GM18526 (cell line): ENCODE results near the gene RNU5B-1.

ENCODE experiments used
- POLR2A ChIP-seq: IDR thresholded peaks from 3 replicates; pipeline ENCODE4 v1.6.1; 2011; ENCODE audit not compliant: insufficient read length; ENCODE audit errors: extremely low read depth

The RNU5B-1 gene

DNA sequence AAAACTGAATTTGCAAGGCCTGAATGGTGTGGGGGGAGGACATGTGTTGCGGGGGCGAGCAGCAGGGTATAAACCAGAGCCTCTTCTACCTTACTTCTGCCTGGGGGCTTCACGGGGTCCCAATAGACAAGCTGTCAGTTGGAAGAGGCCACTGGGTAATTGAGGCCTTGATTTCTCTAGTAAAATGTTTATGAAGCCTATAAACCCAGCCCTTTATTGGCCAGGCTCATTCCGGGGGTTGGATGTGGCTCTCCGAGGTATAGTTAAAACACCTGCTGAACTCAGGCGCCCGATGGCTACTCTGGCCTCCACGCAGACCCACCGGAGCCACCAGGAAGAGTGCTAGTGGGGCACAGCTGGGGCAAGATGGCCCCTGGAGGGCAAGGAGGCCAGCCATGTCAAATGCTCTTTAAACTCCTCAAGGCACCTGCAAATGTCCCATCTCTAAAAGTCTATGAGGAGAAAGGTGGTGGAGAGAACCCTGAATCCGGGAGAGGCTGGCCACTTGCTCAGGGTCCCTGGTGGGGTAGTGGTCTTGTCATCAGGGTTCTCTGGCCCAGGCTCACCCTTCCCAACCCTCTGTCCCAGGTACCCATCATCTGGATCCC is 39.0 kb downstream of the RNU5B-1 start:
- no peak for TF ChIP-seq POLR2A

DNA sequence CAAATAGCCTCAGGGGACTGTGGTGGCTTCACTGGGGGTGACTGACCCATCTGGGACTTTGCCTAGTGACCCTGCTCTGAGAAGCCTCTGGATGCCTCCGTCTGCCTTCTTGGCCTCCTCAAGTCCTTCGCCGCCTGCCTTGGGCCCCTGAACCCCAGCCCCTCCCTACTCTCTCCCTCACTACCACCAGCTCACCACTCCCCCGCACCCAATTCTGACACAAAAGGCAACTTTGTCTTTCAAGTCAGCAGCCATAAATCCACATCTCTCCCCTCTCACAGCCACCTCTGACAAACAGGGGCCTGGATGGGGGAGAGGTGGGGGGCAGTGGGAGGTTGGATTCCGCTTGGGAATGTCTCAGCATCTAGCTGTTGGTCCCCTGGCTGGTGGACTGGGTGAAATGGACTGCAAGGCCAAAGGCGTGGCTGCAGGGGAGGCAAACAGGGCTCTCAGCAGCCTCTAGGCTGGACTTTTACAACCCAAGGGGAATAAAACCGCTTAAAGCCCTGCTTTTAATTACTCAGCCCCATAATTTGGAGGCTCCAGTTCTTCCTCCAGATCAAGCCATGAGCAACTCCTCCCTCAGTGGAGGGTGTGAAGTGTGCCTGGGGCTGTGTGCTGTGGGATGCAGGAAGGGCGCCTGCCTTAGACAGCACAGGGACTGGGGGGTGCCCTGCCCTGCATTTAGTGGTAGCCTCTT is 39.9 kb downstream of the RNU5B-1 start:
- TF ChIP-seq POLR2A, result no peak

DNA sequence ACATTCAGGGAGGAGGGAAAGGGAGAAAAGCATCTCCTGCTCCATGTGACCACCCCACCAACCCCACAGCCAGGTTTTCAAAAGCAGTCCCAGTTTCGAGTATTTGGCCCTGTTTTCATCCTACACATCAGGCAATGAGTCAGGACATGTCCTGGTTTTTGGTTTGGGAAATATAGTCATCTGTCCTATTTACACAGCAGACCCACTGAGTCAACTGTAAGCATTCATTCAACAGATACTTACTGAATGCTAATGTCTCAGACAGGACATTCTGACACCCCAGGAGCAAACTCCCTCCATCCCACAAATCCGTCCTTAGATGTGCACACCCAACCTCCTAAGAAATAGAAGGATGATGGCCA is 40.4 kb downstream of the RNU5B-1 start:
- TF ChIP-seq POLR2A, result no peak

DNA sequence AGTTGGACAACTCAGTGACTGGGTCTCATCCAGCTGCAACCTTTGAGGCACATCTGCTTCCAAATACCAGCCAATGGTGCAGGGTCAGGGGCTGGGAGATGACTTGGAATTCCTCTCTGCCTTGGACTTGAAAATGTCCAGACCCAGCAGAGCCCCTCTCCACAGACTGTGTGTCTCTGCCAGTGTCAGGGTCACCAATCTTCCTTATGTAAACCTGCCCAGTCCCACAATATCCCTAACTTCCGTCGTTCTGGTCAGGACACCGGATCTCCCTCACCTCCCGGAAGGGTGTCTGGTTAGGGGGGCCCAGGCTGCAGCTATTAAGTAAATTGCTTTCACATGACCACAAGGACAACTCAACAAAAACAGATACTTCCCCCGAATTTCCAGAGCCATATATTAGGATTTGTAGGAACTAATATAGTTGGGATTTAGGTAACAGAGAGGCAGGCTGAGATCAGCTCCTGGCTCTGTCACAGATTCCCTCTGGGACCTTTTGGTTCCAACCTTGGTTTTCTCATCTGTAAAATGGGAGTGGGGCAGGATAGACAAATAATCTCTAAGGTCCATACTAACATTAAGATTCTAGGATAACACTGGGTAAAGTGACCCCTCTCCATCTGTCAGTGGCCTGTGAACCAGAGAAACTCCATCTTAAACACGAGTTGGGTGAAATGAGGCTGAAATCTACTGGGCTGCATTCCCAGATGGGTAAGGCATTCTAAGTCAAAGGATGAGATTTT is 42.5 kb downstream of the RNU5B-1 start:
- TF ChIP-seq POLR2A, result no peak

GRCh38 chr15:65349338-65349737 is 44.9 kb downstream of the RNU5B-1 start:
- TF ChIP-seq POLR2A, result no peak
